ENCODE data around the gene KCTD16.

- TF ChIP-seq CTCF (conservative IDR thresholded peaks at IDR 0.05; ENCODE audit: low read depth in 2 of 2): peak in 1 of 2 experiments; percentile 20; a peak in 2 of 4 replicates
- no peak for TF ChIP-seq POLR2AphosphoS5 (IDR thresholded peaks at IDR 0.05; ENCODE audit: low read depth)
- TF ChIP-seq REST (IDR thresholded peaks at IDR 0.05; ENCODE audit: unreplicated experiment): no peak
- no peak for TF ChIP-seq EZH2 (IDR thresholded peaks at IDR 0.05; ENCODE audit: low read depth, unreplicated experiment)
- TF ChIP-seq CREB1 (CRISPR knock-in tag; IDR thresholded peaks at IDR 0.05; ENCODE audit: low read depth): no peak
- TF ChIP-seq EZH2phosphoT487 (IDR thresholded peaks at IDR 0.05; ENCODE audit: unreplicated experiment): no peak
Measured at GRCh38 chr5:144139586-144139985, 31.1 kb upstream of the KCTD16 start.
